Measurements from ENCODE around the gene MISP3.

The MISP3 gene

DNA sequence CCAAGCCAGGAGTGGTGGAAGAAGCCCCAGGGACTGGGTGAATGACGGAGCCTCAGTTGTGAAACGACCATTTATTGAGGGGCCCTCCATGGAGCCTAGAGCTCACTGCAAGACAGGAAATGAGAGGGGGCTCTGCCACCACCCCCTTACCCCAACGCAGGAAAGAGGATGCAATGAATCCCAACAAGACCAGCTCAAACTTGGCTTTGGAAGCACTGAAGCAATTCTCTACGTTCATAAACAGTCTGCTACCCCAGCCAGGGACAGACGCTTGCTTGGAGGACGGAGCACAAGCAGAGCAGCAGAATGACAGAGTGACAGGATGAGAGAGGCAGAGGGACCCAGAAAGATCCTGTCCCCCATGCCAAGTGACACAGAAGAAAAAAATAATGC lies 43.9 kb downstream of the MISP3 start:
- Mint-ChIP-seq H3K36me3 (peaks cover 17% of the 10 kb centered on the region), H3K27ac (peak overlapping the region; percentile 84), H3K4me1 (peaks cover 32% of the 10 kb centered on the region), H3K9me3 (no peaks in the 10 kb centered on the region), H3K4me3 (peak overlapping the region; percentile 89)
- DNase-seq (ENCODE audit: low spot score in 2 of 2): no peak
- no peak for ATAC-seq

- Mint-ChIP-seq H3K36me3 (peaks cover 17% of the 10 kb centered on the region), H3K27ac (peak overlapping the region; percentile 84), H3K9me3 (no peaks in the 10 kb centered on the region), H3K4me1 (peaks cover 32% of the 10 kb centered on the region), H3K4me3 (peak overlapping the region; percentile 89)
- DNase-seq (ENCODE audit: low spot score in 2 of 2) (peak in 1 of 2 donors; percentile 66), ATAC-seq (peak; percentile 2)
Measured at GRCh38 chr19:14116918-14117578, 44.5 kb downstream of the MISP3 start.

GRCh38 chr19:14117668-14118164 lies 45.1 kb downstream of the MISP3 start, which contains the start of gene PRKACA:
TSS of gene PRKACA (minus strand) at chr19:14117762. CDS start at chr19:14117547, 215 bp downstream.
- Mint-ChIP-seq H3K27ac (peak within 1 kb of the TSS; percentile 90), H3K4me1 (peaks cover 32% of the 10 kb centered on the region), H3K9me3 (no peaks in the 10 kb centered on the region), H3K36me3 (peaks cover 23% of the 10 kb centered on the region), H3K4me3 (peak within 1 kb of the TSS; percentile 89)
- DNase-seq (ENCODE audit: low spot score in 2 of 2): peak; percentile 95 to 99
- ATAC-seq: peak; percentile 95

- H3K36me3 Mint-ChIP-seq: peaks cover 30% of the 10 kb centered on the region
- H3K4me3 Mint-ChIP-seq: peak overlapping the region; percentile 89
- peak in 1 of 2 donors; percentile 68 for DNase-seq (ENCODE audit: low spot score in 2 of 2)
- H3K4me1 Mint-ChIP-seq: peaks cover 32% of the 10 kb centered on the region
- peak overlapping the region; percentile 90 for H3K27ac Mint-ChIP-seq
- no peaks in the 10 kb centered on the region for H3K9me3 Mint-ChIP-seq
- no peak for ATAC-seq
Measured at GRCh38 chr19:14118165-14119051, 45.8 kb downstream of the MISP3 start.

GRCh38 chr19:14119146-14119545 lies 46.6 kb downstream of the MISP3 start:
- peaks cover 36% of the 10 kb centered on the region for H3K36me3 Mint-ChIP-seq
- peak overlapping the region; percentile 90 for H3K27ac Mint-ChIP-seq
- no peak for ATAC-seq
- no peaks in the 10 kb centered on the region for H3K9me3 Mint-ChIP-seq
- no peak for DNase-seq (ENCODE audit: low spot score in 2 of 2)
- peak overlapping the region; percentile 89 for H3K4me3 Mint-ChIP-seq
- peaks cover 25% of the 10 kb centered on the region for H3K4me1 Mint-ChIP-seq

DNA sequence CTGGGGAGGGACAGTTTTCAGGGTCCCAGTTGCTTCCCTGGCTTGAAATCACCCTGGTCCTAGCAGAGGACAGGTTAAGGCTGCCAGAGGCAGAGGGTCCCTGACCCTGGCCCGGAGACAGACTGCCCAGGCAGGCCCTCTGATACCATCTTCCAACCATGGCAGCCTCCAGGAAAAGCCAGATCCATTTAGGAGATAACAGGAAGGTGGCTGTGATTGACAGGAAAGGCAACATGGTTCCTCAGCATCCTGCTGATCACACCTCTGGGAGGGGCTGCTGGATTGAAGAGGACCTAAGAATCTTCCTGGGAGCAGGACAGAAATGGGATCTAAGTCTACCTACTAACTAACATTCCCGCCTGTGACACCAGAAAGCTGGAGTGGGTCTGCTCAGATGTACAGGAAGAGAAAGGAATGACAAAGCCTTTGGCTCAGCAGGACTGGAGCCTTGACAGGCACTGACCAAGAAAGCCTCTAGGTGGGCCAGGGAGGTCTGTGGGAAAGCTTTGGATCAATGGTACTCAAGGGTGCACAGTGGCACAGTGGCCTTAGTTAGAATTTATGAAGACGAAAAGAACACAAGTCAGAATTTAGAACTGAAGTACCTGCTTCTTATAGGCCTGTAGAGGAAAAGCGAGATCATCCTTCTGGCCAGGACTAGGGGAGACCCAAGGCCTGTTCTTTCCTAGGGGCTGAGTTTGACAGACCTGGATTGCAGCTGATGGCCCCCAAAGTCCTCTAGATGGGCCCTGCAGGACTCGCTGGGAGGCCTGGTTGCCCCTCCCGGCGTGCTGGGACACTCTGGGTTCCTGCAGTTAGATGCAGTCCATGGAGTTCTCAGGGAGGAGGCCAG lies 47.3 kb downstream of the MISP3 start:
- DNase-seq (ENCODE audit: low spot score in 2 of 2): no peak
- H3K4me3 Mint-ChIP-seq: no peak overlapping the region
- ATAC-seq: no peak
- H3K4me1 Mint-ChIP-seq: peaks cover 25% of the 10 kb centered on the region
- peak overlapping the region; percentile 90 for H3K27ac Mint-ChIP-seq
- H3K9me3 Mint-ChIP-seq: no peaks in the 10 kb centered on the region
- peaks cover 43% of the 10 kb centered on the region for H3K36me3 Mint-ChIP-seq

- Mint-ChIP-seq H3K4me3 (no peak overlapping the region), H3K27ac (peak overlapping the region; percentile 90), H3K9me3 (no peaks in the 10 kb centered on the region), H3K4me1 (peaks cover 25% of the 10 kb centered on the region), H3K36me3 (peaks cover 47% of the 10 kb centered on the region)
- no peak for ATAC-seq
- no peak for DNase-seq (ENCODE audit: low spot score in 2 of 2)
Measured at GRCh38 chr19:14120497-14120780, 47.9 kb downstream of the MISP3 start.

GRCh38 chr19:14122924-14123323 lies 50.3 kb downstream of the MISP3 start:
- no peak overlapping the region for H3K4me3 Mint-ChIP-seq
- H3K4me1 Mint-ChIP-seq: peaks cover 9% of the 10 kb centered on the region
- H3K27ac Mint-ChIP-seq: no peak overlapping the region
- no peak for ATAC-seq
- H3K9me3 Mint-ChIP-seq: no peaks in the 10 kb centered on the region
- peaks cover 50% of the 10 kb centered on the region for H3K36me3 Mint-ChIP-seq
- DNase-seq (ENCODE audit: low spot score in 2 of 2): no peak
